HG03521 (cell line): ENCODE measurements around the gene UBE2N.

Experiments
- ATAC-seq: cut with Tn5 transposase; IDR thresholded peaks from one replicate; pipeline ENCODE4 v1.9.1; 2021; ENCODE audit warnings: mild to moderate bottlenecking, moderate library complexity; ENCODE audit not compliant: unreplicated experiment

The UBE2N gene, protein sequence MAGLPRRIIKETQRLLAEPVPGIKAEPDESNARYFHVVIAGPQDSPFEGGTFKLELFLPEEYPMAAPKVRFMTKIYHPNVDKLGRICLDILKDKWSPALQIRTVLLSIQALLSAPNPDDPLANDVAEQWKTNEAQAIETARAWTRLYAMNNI

DNA sequence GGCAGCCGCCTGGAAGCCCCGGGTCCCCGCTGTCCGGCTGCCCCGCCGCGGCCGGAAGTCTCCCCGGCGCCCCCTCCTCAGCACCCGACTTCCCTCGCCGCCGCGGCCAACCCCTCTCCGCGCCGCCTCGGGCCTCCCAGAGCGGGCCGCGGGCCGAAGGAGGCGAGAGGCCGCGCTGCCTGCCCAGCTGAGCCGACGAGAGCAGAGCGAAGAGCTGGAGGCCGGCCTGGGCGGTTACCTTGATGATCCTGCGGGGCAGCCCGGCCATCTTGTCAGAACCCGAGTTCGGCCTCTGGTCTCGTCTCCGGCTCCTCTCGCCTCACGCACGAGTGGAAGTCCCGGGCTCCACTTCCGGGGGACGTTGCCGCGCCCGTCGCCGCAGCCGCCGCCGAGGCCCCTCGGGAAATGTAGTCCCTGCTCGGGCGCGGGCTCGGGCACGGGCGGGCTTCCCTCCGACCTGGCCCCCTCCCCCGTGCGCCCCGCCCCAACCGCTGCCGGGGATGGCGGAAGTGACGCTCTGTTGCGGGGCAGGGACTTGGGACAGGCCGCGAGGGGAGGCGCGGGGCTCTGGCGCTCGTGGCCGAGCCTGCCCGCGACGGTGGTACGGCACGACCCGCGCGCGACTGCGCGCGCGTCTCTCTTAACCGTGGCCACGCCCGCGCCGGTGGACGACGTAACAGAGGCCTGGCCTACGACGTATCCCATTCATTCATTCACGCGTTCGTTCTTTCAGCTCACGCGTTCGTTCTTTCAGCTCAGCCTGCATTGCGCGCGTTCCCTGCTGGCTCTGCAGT lies at the start of gene UBE2N:
TSS of gene UBE2N (minus strand) at position 331 of the 794 bp plus-strand sequence. CDS start at position 268, 63 bp downstream.
- peak; percentile 76 for ATAC-seq

DNA sequence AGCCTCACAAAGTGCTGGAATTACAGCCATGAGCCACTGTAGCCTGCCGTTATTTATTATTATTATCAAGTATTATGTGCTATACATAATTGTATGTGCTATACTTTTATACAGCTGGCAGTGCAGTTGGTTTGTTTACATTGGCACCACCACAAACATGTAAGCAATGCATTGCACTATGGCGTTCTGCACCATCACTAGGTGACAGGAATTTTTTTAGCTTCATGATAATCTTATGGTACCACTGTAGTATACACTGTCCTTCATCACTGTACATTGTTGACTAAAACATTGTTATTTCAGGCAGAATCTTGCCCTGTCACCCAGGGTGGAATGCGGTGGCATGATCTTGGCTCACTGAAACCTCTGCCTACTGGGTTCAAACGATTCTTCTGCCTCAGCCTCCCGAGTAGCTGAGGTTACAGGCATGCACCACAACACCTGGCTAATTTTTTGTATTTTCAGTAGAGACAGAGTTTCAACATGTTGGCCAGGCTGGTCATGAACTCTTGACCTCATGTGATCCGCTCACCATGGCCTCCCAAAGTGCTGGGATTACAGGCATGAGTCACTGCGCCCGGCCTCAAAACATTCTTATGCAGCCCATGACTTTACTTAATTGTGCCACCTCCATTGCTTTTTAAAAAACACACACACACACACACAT lies 42.7 kb upstream of the UBE2N start:
- ATAC-seq, result no peak

DNA sequence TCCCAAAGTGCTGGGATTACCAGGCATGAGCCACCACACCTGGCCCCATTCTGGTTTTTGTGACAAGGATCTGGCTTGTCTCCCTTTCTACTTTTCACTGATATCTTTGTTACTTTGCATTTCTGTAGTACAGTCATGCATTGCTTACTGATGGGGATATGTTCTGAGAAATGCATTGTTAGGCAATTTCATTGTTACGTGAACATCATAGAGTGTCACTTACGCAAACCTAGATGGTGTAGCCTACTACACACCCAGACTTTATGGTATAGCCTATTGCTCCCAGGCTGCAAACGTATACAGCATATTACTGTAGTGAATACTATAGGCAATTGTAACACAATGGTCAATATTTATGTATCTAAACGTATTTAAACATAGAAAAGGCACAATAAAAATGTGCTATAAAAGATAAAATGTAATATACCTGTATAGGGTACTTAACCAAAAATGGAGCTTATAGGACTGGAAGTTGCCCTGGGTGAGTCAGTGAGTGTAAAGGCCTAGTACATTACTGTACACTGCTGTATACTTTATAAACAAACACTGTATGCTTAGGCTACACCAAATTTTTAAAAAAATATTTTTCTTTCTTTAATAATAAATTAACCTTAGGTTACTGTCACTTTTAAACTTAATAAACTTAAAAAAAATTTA lies 41.5 kb upstream of the UBE2N start:
- no peak for ATAC-seq

DNA sequence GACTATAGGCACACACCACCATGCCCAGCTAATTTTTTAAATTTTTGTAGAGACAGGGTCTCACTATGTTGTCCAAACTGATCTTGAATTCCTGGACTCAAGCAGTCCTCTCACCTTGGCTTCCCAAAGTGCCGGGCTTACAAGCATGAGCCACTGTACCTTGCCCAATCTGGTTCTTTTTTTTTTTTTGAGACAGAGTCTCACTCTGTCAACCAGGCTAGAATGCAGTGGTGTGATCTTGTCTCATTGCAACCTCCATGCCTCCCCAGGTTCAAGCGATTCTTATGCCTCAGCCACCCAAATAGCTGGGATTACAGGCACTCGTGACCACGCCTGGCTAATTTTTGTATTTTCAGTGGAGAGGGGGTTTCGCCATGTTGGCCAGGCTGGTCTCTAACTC lies 41.0 kb upstream of the UBE2N start:
- ATAC-seq, result no peak

DNA sequence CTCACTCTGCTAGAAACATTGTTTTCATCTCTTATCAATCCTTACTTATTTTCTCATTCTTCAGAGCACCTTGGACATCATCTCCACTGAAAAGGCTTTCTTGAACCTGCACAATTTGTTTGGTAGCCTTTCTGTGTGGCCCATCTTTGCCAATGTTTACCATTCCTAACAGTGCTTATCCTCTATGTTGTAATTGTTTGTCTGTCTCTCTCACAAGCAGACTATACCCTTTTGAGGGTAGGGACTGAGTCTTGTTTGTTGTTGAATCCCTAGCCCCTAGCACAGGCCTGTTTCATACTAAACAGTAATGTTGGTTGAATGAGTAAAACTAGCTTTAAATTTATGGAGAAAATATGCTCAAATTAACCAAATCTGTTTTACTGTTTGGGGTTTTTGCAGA lies 34.8 kb upstream of the UBE2N start:
- ATAC-seq, result no peak

DNA sequence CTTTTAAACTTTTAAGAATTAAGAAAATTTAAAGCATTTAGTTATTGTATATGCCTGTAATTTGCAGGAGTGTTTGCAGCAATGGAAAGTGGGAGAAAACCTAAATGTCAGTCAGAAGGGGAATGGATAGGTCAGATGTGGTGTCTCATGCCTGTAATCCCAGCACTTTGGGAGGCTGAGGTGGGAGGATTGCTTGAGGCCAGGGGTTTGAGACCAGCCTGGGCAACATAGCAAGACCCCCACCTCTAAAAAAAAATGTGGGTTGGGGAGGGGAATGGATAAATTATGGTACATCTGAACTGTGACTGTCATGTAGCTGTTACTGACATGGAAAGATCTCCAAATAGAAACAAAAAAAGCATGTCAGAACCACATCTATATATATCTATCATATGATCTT lies 27.6 kb upstream of the UBE2N start:
- no peak for ATAC-seq

DNA sequence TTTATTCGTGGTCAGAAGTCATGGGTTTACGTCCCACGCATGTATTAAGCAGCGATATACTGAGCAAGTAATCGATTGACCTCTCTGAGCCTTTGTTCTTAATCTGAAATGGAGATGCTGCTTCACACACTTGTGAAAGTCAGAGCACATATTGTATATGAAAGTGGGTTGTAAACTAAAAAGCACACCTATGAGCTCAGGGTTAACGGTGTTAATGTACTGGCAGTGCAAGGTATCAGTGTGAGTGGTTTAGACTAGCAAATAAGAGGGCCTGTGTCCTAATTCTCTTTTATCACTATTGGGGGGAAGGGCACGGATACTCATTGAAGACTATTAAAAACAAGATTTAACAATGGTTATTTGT lies 26.2 kb upstream of the UBE2N start:
- ATAC-seq, result peak; percentile 12

DNA sequence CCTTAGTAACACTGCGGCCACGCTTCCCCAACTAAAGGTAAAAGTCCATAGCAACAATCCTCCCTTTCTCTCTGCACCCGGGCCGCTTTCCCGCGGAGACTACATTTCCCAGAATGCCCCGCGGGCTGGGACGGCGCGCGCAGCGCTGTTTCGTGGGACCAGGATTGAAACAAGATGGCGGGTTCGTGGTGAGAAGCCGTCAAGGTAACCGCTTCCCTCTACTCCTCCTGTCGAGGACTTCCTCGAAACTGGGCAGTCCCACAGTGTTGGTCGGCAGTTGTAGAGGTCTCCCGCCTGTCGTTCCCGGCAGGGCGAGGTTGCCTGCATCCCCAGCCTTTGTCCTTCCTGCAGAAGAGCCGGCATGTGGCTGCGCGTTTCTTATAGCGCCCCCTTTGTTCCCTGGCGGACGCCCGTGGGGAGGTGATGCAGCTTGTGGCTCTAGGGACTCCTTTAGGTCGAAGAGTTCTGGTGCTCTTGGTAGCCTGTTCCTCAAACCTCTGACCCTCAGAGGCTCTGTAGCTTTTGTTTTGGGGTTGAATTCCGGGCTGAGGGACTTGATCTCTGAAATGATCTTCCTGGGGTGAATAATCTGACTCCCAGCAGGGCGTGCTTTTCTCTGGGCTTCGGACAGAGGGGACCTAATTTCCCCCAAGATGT lies 25.7 kb upstream of the UBE2N start, which contains the start of gene MRPL42:
TSS of gene MRPL42 (plus strand) at position 164 of the 657 bp plus-strand sequence. CDS start 1,772 bp downstream, outside the sequence.
- peak; percentile 90 for ATAC-seq

DNA sequence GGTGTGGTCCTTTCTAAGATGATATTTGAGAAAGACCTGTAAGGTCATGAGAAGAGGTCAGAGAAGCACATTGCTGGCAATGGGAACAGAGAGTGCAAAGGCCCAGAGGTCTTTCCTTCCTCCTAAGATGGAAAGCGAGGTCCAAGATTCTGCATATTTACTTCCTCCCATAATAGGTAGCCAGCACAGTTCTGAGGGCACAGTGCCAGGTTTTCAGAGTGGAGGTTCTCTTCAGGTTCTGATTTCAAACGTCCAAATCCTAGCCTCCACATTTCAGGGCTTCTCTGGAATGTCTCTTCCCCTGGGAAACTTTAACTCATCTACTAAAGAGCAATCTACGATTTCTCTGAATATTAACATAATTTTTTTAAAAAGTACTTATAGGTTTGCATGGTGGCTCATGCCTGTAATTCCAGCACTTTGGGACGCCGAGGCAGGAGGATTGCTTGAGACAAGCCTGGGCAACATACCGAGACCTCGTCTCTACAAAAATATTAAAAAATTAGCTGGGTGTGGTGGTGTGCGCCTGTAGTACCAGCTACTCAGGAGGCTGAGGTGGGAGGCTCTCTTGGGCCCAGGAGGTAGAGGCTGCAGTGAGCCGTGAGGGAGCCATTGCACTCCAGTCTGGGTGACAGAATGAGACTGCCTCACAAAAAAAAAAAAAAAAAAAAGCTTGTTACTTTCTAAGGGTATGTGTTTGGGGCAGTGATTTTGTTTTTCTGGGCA lies 25.0 kb upstream of the UBE2N start:
- no peak for ATAC-seq

DNA sequence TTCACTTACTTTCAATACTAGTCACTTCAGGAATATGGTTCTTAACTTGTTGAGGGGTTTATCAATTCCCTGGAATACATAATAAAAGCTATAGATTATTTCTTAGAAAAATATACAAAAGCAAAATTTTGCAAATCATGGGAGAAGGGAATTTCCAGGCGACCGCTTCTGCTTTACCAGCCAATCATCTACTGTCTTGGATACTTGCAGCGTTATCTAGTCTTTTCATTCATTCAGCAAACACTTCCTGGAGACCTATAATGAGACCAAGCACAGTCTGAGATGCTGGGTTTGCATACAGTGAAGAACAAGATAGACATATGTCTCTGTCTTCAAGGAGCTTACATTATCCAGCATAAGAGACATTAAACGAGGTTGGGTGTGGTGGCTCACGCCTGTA lies 24.1 kb upstream of the UBE2N start:
- no peak for ATAC-seq

DNA sequence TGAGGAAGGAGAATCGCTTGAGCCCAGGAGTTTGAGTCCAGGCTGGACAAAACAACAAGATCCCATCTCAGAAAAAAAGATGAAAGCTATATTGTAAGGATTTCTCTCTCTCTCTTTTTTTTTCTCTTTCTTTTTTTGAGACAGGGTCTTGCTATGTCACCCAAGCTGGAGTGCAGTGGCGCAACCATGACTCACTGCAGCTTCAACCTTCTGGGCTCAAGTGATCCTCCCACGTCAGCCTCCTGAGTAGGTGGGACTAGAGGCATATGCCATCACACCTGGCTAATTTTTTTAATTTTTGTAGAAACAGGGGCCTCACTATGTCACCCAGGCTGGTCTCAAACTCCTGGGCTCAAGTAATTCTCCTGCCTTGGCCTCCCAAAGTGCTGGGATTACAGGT lies 19.8 kb upstream of the UBE2N start:
- no peak for ATAC-seq

DNA sequence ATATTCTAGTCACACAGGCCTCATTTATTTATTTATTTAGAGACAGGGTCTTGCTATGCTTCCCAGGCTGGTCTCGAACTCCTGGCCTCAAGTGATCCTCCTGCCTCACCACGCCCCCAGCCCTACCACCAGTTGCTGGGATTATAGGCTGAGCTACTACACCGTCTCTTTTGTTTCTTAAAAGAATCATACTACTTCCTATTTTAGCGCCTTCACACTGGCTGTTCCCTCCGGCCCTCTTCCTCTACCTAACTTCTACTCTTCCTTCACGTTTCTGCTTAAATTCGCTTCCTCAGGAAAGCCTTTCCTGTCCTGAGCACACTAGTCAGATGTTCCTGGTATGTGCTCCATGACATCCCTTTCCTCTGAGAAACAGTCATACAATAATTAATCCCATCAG lies 19.2 kb upstream of the UBE2N start:
- no peak for ATAC-seq

DNA sequence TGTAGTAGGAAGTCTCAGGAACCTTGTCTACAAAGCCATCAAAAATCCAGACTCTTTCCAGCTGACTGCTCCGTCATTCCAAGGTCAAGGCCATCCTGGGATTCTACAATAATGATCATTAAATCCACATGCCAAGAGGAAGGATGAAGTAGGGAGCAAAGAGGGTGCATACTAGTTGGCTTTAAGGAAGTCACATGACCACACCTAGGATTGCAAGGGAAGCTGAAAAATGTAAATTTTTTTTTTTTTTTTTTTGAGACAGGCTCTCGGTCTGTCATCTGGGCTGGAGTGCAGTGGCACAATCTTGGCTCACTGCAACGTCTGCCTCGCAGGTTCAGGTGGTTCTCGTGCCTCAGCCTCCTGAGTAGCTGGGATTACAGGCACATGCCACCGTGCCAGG lies 18.3 kb upstream of the UBE2N start:
- no peak for ATAC-seq

DNA sequence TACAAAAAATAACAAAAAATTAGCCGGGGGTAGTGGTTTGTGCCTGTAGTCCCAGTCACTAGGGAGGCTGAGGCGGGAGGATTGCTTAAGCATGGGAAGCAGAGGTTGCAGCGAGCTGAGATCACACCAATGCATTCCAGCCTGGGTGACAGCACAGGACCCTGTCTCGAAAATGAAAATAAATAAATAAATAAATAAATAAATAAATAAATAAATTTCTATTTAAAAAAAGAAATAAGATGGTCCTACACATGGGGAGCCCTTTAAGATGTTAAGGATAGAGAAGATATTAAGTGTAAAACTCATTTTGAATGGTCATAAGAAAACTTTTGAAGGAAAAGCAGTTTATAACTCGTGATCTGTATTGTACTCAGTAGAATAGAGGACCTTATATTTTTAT lies 17.4 kb upstream of the UBE2N start:
- no peak for ATAC-seq

DNA sequence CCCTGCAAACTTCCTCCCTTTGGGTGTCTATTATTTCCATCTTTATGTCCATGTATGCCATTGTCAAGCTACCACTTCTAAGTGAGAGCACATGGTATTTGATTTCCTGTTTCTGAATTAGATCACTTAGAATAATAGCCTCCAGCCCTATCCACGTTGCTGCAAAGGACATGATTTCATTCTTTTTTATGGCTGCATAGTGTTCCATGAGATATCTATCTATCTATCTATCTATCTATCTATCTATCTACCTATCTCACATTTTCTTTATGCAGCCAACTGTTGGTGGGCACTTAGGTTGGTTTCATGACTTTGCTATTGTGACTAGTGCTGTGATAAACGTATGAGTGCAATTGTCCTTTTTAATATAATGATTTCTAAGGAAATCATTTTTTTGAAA lies 14.3 kb upstream of the UBE2N start:
- ATAC-seq, result no peak

DNA sequence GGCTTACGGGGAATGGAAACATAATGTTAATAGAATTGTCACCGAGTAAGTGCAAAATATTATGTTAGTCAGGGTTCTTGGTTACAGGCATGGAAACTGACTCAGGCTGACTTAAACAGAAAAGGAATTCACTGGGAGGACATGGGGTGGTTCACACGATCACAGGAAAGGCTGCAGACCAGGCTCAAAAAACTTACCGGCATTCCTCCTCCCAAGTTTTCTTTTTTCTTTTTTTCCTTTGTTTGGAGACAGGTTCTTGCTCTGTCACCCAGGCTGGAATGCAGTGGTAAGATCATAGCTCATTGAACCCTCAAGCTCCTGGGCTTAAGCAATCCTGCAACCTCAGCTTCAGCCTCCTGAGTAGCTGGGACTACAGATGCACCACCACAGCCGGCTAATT lies 11.9 kb upstream of the UBE2N start:
- no peak for ATAC-seq

DNA sequence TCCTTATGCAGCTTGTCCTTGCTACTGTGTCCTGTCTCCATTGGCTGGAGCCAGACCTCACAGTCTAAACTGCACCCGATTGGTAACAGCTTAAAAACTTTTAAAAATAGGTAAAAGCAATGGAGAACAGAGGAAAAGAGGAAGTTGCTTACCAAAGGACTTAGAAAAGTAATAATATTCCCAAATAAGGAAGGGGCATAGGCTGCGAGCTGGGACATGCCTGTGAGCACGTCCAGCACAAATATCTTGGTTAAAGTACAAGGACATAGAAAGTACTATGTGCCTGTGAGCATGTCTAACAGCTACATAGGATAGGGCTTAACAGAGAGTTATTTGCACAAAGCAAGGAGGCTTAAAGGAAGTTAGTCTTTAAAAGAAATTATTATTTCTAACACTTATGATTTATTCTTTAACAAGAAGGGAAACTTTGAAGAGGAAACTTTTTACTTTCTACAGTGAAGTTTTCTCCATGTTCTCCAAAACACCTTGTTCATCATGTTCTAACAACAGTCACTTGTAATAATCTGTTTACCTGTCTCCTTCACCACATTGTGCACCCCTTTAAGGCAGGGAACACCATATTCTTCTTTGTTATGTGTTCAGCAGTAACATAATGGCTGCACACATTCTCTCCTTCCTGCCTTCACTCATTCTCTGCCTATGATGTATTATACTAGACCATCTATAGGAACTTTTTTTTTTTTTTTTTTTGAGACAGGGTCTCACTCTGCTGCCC lies 9.8 kb upstream of the UBE2N start:
- no peak for ATAC-seq

DNA sequence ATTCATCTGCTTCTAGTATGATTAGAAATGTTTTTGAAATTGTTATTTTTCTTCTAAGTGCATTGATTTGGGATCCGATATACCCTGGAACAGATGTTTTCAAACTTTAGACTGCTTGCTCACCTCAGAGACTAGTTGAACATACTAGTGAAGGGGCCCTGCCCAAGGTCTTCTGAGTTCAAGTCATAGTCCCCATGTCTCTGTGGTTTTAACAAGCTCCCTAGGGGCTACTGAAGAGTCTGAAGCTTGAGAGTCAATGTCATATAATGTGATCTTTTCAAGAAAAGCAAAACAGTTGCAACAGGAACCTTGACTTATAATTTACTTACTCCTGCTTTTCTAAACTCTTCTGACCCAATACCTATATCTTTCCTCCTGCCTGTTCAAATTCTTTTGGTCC lies 7.5 kb upstream of the UBE2N start:
- ATAC-seq, result peak; percentile 83

DNA sequence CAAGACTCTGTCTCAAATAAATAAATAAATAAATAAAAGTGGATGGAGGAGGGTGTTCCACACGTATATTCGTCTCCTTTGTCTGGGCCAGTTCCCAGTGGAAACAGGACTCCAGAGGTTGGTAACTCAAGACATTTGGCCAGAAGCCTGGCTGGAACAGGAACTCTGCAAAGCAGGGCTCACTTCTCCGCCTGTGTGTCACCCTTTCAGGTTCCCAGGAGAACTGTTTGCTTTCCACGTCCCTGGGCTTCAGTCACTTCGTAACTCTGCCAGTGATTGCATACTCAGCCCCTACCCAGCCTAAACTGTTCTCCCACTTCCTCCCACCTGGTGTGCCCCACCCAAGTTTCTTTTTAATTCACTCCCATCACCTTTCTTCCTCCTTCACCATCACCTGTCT lies 7.0 kb upstream of the UBE2N start:
- peak; percentile 4 for ATAC-seq
